ENCODE measurements around the gene CYSTM1.

The CYSTM1 gene

GRCh38 chr5:140236891-140237598, 62.1 kb downstream of the CYSTM1 start:
- H3K4me1 ChIP-seq (ENCODE audit: control insufficient read depth, insufficient read depth, low read length): peaks cover 48% of the 10 kb centered on the region
- no peak overlapping the region for H3K27ac ChIP-seq (ENCODE audit: low read length)
- H3K9me3 ChIP-seq (ENCODE audit: control insufficient read depth in 2 of 2, low read length in 2 of 2): no peaks in the 10 kb centered on the region
- no peak overlapping the region for H3K9ac ChIP-seq (ENCODE audit: low read length in 2 of 2)
- H3K36me3 ChIP-seq (ENCODE audit: control insufficient read depth in 2 of 2, insufficient read depth in 2 of 2, low read length in 2 of 2): no peaks in the 10 kb centered on the region
- no peaks in the 10 kb centered on the region for H3K27me3 ChIP-seq (ENCODE audit: control insufficient read depth in 1 of 2, insufficient read depth in 2 of 2, low read length in 2 of 2)
- H3K4me3 ChIP-seq (ENCODE audit: low read length in 2 of 2): no peak overlapping the region

- Histone ChIP-seq H3K4me1 (ENCODE audit: control insufficient read depth, insufficient read depth, low read length) (peaks cover 63% of the 10 kb centered on the region), H3K4me3 (ENCODE audit: low read length in 2 of 2) (no peak overlapping the region), H3K9ac (ENCODE audit: low read length in 2 of 2) (no peak overlapping the region), H3K27me3 (ENCODE audit: control insufficient read depth in 1 of 2, insufficient read depth in 2 of 2, low read length in 2 of 2) (no peaks in the 10 kb centered on the region), H3K36me3 (ENCODE audit: control insufficient read depth in 2 of 2, insufficient read depth in 2 of 2, low read length in 2 of 2) (peaks cover 0 to 3% of the 10 kb centered on the region in 2 donors), H3K9me3 (ENCODE audit: control insufficient read depth in 2 of 2, low read length in 2 of 2) (no peaks in the 10 kb centered on the region), H3K27ac (ENCODE audit: low read length) (peak overlapping the region; percentile 82)
Observed at GRCh38 chr5:140238756-140239155, 63.8 kb downstream of the CYSTM1 start.

- Histone ChIP-seq H3K4me1 (ENCODE audit: control insufficient read depth, insufficient read depth, low read length) (peaks cover 69% of the 10 kb centered on the region), H3K27ac (ENCODE audit: low read length) (peak overlapping the region; percentile 82), H3K9ac (ENCODE audit: low read length in 2 of 2) (peak overlapping the region in 1 of 2 donors; percentile 21)
Observed at GRCh38 chr5:140239461-140239860, 64.5 kb downstream of the CYSTM1 start.

GRCh38 chr5:140239939-140240700, 65.1 kb downstream of the CYSTM1 start:
- H3K9me3 ChIP-seq (ENCODE audit: control insufficient read depth in 2 of 2, low read length in 2 of 2): no peaks in the 10 kb centered on the region
- no peaks in the 10 kb centered on the region for H3K27me3 ChIP-seq (ENCODE audit: control insufficient read depth in 1 of 2, insufficient read depth in 2 of 2, low read length in 2 of 2)
- peak overlapping the region; percentile 82 for H3K27ac ChIP-seq (ENCODE audit: low read length)
- peaks cover 0 to 6% of the 10 kb centered on the region in 2 donors for H3K36me3 ChIP-seq (ENCODE audit: control insufficient read depth in 2 of 2, insufficient read depth in 2 of 2, low read length in 2 of 2)
- peaks cover 75% of the 10 kb centered on the region for H3K4me1 ChIP-seq (ENCODE audit: control insufficient read depth, insufficient read depth, low read length)
- H3K4me3 ChIP-seq (ENCODE audit: low read length in 2 of 2): peak overlapping the region in 1 of 2 donors; percentile 8
- peak overlapping the region in 1 of 2 donors; percentile 21 for H3K9ac ChIP-seq (ENCODE audit: low read length in 2 of 2)

More at GRCh38 chr5:140239461-140239860, 64.5 kb downstream of the CYSTM1 start:
- Histone ChIP-seq H3K9me3 (ENCODE audit: control insufficient read depth in 2 of 2, low read length in 2 of 2) (no peaks in the 10 kb centered on the region), H3K27me3 (ENCODE audit: control insufficient read depth in 1 of 2, insufficient read depth in 2 of 2, low read length in 2 of 2) (no peaks in the 10 kb centered on the region), H3K4me3 (ENCODE audit: low read length in 2 of 2) (peak overlapping the region in 1 of 2 donors; percentile 8), H3K36me3 (ENCODE audit: control insufficient read depth in 2 of 2, insufficient read depth in 2 of 2, low read length in 2 of 2) (peaks cover 0 to 6% of the 10 kb centered on the region in 2 donors)

GRCh38 chr5:140240987-140241706, 66.2 kb downstream of the CYSTM1 start:
- Histone ChIP-seq H3K9me3 (ENCODE audit: control insufficient read depth in 2 of 2, low read length in 2 of 2) (no peaks in the 10 kb centered on the region), H3K4me3 (ENCODE audit: low read length in 2 of 2) (peak overlapping the region in 1 of 2 donors; percentile 52), H3K9ac (ENCODE audit: low read length in 2 of 2) (peak overlapping the region in 1 of 2 donors; percentile 62), H3K27ac (ENCODE audit: low read length) (peak overlapping the region; percentile 82), H3K36me3 (ENCODE audit: control insufficient read depth in 2 of 2, insufficient read depth in 2 of 2, low read length in 2 of 2) (peaks cover 0 to 6% of the 10 kb centered on the region in 2 donors), H3K4me1 (ENCODE audit: control insufficient read depth, insufficient read depth, low read length) (peaks cover 85% of the 10 kb centered on the region), H3K27me3 (ENCODE audit: control insufficient read depth in 1 of 2, insufficient read depth in 2 of 2, low read length in 2 of 2) (no peaks in the 10 kb centered on the region)

- Histone ChIP-seq H3K27me3 (ENCODE audit: control insufficient read depth in 1 of 2, insufficient read depth in 2 of 2, low read length in 2 of 2) (no peaks in the 10 kb centered on the region), H3K9me3 (ENCODE audit: control insufficient read depth in 2 of 2, low read length in 2 of 2) (no peaks in the 10 kb centered on the region), H3K4me3 (ENCODE audit: low read length in 2 of 2) (no peak overlapping the region), H3K9ac (ENCODE audit: low read length in 2 of 2) (peak overlapping the region in 1 of 2 donors; percentile 62), H3K4me1 (ENCODE audit: control insufficient read depth, insufficient read depth, low read length) (peaks cover 86% of the 10 kb centered on the region), H3K36me3 (ENCODE audit: control insufficient read depth in 2 of 2, insufficient read depth in 2 of 2, low read length in 2 of 2) (peaks cover 0 to 6% of the 10 kb centered on the region in 2 donors), H3K27ac (ENCODE audit: low read length) (peak overlapping the region; percentile 82)
Observed at GRCh38 chr5:140242099-140242498, 67.1 kb downstream of the CYSTM1 start.

GRCh38 chr5:140242890-140243585, 68.0 kb downstream of the CYSTM1 start:
- peaks cover 82% of the 10 kb centered on the region for H3K4me1 ChIP-seq (ENCODE audit: control insufficient read depth, insufficient read depth, low read length)
- H3K27ac ChIP-seq (ENCODE audit: low read length): peak overlapping the region; percentile 82
- H3K36me3 ChIP-seq (ENCODE audit: control insufficient read depth in 2 of 2, insufficient read depth in 2 of 2, low read length in 2 of 2): peaks cover 0 to 6% of the 10 kb centered on the region in 2 donors
- H3K27me3 ChIP-seq (ENCODE audit: control insufficient read depth in 1 of 2, insufficient read depth in 2 of 2, low read length in 2 of 2): no peaks in the 10 kb centered on the region
- no peaks in the 10 kb centered on the region for H3K9me3 ChIP-seq (ENCODE audit: control insufficient read depth in 2 of 2, low read length in 2 of 2)
- peak overlapping the region in 1 of 2 donors; percentile 29 for H3K9ac ChIP-seq (ENCODE audit: low read length in 2 of 2)
- H3K4me3 ChIP-seq (ENCODE audit: low read length in 2 of 2): no peak overlapping the region

- H3K36me3 ChIP-seq (ENCODE audit: control insufficient read depth in 2 of 2, insufficient read depth in 2 of 2, low read length in 2 of 2): peaks cover 0 to 6% of the 10 kb centered on the region in 2 donors
- H3K27ac ChIP-seq (ENCODE audit: low read length): no peak overlapping the region
- no peak overlapping the region for H3K4me3 ChIP-seq (ENCODE audit: low read length in 2 of 2)
- H3K9ac ChIP-seq (ENCODE audit: low read length in 2 of 2): peak overlapping the region in 1 of 2 donors; percentile 29
- H3K27me3 ChIP-seq (ENCODE audit: control insufficient read depth in 1 of 2, insufficient read depth in 2 of 2, low read length in 2 of 2): no peaks in the 10 kb centered on the region
- no peaks in the 10 kb centered on the region for H3K9me3 ChIP-seq (ENCODE audit: control insufficient read depth in 2 of 2, low read length in 2 of 2)
- H3K4me1 ChIP-seq (ENCODE audit: control insufficient read depth, insufficient read depth, low read length): peaks cover 79% of the 10 kb centered on the region
Observed at GRCh38 chr5:140243706-140244250, 68.8 kb downstream of the CYSTM1 start.

- peaks cover 71% of the 10 kb centered on the region for H3K4me1 ChIP-seq (ENCODE audit: control insufficient read depth, insufficient read depth, low read length)
- H3K9me3 ChIP-seq (ENCODE audit: control insufficient read depth in 2 of 2, low read length in 2 of 2): no peaks in the 10 kb centered on the region
- peak overlapping the region; percentile 1 to 51 for H3K9ac ChIP-seq (ENCODE audit: low read length in 2 of 2)
- no peak overlapping the region for H3K4me3 ChIP-seq (ENCODE audit: low read length in 2 of 2)
- peaks cover 0 to 7% of the 10 kb centered on the region in 2 donors for H3K36me3 ChIP-seq (ENCODE audit: control insufficient read depth in 2 of 2, insufficient read depth in 2 of 2, low read length in 2 of 2)
- H3K27ac ChIP-seq (ENCODE audit: low read length): no peak overlapping the region
- no peaks in the 10 kb centered on the region for H3K27me3 ChIP-seq (ENCODE audit: control insufficient read depth in 1 of 2, insufficient read depth in 2 of 2, low read length in 2 of 2)
Observed at GRCh38 chr5:140244525-140245025, 69.6 kb downstream of the CYSTM1 start.
